RPMI8226 (cell line): Measurements from ENCODE around the gene GUCY1A1.

Source experiments
- DNase-seq: peaks from one replicate; pipeline ENCODE4 v3.0.0-alpha.2; 2015

GUCY1A1 gene

DNA sequence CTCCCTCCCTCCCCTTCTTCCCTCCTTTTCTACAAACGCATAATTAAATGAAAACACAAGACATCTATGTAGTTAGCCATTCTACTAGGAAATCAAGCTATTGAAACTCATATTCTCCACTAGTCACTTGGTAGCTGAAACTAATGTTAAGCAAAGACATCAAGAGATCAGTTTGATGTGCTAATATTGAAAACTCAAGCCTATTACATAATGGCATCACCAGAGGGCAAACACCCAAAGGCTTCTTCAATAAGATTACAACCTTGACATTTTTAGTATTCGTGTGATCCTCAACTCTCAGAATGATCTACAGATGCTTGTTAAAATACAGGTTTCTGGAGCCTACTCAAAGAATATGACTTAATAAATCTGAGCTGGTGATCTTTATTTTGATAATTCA, 6.2 kb upstream of the GUCY1A1 start:
- no peak for DNase-seq

DNA sequence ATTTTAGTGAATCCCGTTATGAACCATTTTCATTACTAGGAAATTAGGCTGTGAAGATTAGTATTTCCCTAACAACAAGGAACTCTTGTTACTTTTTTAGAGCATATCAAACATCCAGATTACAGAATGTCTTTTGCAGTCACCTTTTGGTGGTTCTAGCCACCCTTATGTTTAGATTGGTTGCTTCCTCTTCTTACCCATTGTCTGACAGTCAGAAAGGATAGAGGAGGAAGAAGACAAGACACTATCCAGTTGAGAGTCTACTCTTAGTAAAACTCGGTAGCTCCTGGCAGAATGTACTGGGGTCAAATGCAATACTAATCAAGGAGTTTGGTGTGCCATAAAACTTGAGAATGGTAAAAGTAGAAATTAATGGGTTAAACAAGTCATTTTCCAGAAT, 1.6 kb upstream of the GUCY1A1 start:
- DNase-seq, result no peak

DNA sequence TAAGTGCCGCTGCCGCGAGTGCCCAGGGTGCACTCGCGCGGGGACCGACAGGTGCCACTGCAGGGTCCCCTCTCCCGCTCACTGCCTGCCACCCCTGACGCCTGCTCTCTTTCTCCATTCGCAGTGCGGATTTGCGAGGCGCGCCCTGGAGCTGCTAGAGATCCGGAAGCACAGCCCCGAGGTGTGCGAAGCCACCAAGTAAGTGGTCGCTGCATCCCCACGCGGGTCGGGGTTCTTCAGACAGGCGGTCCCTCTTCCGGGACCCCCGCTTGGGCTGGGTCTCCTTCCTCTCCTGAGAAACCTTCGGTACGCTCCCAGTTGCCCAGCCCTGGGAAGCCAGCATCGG, 547 bp downstream of the GUCY1A1 start:
- DNase-seq, result no peak

DNA sequence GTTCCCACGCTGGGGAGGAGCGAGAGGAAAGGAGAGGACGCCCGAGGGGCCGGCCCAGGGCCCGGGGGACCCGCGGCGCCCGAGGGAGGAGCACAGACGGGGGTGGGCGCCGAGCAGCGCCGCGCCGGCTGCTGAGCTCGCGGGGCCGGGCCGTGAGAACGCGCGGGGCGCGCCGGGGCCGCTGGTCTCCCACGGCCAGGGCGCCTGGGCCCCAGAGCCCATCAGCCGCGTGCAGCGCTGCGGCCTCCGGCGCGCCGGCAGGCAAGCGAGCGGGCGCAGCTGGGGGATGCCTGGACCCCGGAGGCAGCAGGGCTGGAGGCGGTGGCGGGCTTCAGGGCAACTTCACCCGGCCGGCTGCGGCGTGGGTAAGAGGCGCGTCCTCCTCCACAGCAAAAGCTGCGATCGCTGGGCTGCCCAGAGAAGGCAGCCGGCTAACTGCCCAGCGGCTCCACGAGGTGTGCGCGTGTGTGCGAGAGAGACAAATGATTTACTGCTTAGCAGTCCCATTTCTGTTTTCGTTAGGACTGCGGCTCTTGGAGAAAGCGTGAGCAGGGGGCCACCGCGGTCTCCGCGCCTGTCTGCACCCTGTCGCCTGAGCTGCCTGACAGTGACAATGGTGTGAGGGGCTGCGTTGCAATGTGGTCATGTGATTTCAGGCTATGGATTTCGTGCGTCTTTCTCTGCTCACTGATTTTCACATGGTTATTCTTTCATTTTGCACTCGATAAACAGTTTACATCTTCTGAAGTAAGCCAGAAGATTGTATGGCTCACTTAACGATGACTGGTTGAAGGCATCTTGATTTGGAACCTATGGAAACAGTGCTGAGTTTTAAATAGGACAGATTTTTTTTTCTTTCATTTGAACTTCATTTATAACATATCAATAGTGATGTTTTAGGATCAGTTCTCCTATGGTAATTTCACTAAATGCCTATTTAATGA, 1.2 kb downstream of the GUCY1A1 start:
- peak; percentile 33 for DNase-seq

DNA sequence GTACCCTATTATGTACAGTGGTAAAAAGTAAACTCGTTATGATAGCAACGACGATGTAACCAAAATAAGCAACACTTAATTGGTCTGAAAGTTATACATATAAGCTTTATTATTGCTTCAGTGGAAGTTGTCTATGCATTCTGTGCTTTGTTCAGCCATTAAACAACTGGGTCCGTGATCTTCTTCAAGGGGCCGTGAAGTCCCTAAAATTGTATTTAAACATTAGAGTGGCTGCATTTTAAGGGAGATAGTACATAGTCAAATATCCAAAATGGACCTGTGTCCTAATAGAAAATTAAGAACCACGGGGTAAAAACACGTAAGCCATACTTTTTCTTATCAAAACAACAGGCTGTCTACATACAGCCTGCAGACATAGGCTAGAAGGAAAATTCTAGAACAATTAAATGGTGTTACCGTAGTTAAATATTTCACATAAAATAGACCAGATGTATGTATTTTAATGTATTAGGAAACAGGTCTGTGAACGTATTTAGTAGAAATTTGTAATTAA, 2.1 kb downstream of the GUCY1A1 start:
- no peak for DNase-seq

DNA sequence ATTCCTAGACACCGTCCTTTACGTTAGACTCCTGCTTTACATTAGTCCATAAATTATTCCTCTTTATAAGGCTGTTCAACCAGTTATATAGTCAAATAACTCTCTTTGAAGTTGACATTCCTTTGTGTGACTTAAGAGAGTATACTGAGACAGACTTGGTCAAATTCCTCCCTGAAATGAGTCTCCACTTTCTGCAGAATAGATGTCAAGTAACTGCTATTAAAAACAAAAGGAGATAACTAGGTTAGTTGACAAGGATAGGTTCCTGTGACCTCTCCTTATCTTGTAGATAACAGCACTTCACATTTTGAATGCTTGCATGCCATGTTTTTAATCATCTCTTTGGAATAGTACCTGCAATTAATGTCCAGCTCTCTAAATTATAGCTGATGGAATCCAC, 5.7 kb downstream of the GUCY1A1 start:
- no peak for DNase-seq

DNA sequence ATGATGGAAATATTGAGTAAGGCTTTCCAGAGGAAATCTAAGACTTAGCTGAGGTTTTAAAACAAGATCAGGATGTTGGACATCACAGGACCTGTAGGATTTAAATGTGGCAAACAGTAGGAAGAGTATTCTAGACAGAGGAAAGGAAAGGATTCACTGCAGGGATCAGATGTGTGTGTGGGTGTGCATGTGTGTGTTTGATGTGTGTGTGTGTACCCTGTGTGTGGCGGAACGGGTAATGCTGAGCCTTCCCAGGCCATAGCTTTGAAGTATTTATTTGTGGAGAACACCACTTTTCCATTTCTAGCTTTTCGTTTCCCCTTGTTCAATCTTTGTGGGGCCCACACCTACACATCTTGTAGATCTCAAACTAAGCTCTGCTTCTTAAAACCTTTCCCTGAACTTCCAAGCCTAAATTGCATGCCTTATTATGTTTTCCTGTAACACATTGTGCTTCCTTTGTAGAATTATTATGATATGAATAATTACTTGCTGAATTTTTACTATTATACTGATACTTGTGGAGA, 6.9 kb downstream of the GUCY1A1 start:
- no peak for DNase-seq

DNA sequence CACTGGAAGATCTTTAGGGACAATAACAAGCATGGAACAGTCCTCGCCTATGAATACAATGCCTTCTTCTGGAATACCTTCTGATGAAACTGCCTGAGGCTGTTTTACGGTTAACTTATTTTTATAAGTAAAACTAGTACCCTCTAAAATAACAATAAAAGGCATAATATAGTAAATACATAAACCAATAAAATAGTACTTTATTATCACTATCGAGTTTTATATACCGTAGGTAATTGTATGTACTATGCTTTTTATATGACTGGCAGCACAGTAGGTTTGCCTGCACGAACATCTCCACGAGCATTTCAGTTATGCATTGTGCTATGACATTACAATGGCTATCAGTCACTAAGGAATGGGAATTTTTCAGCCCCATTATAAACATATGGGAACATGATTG, 8.0 kb downstream of the GUCY1A1 start:
- DNase-seq, result no peak

DNA sequence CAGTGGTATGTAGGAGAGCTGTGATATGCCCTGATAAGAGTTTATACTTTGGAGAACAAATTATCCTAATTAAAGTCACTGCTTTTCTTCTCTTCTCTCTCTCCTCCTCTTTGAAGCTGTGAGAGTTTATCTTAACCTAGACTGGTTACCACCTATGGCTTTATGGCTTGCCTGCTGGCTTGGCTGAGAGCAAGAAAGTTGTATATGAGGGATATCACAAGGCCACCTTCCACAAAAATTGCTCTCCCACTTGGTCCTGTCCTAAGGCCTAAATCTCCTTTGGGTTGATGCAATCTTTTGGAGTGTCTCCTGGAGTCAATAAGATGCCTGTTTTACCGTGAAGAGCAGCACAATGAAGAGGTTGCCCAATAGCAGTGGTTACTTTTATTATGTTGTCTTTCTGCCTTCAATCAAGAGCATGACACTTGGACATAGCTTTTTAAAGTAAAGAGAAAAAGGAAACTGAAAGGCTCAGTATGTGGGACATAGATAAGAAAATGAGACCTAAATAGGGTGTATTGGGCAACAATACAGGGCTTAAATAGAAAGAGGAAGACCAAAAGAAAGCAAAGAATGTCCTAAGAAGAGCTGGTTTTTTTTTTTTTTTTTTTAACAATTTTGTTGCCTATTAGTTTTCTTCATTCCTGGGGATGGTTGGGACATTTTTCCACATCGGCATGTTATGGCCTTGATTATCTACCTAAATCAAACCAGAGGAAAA, 9.2 kb downstream of the GUCY1A1 start:
- DNase-seq, result no peak

DNA sequence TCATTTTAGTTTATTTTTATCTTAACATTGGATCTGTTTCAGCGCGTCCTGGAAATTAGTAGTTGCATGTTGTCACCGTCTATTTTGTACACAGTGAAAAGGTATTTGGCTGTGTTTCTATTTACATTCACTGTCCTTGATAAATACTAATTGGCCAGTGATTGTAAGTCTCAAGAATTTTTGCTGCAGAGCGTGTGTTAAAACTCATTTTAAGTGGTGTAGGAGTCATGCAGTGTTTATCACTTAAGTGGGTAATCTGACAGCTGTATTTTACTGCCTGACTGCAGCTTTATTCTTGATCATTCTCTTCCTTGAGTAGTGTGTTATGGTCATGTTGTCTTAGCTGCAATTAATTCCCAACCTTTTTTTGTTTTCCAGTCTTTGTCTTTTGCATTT, 9.8 kb downstream of the GUCY1A1 start:
- no peak for DNase-seq

DNA sequence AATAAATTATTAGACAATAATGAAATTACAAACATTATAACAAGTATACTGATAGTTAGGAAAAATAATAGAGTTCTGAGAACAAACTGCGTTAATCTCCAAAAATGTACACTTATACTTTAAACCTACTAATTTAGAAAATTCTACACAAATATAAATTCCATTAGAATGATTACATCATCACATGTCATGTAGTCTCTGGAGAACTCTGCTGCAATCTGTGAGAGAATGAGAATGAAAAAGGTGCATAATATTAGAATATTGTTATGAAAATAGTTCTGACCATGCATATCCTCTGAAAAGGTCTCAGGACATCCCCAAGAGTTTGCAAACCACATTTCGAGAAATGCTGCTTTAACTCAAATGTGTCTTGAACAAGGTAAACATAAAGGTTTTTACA, 11.4 kb downstream of the GUCY1A1 start:
- DNase-seq, result no peak

DNA sequence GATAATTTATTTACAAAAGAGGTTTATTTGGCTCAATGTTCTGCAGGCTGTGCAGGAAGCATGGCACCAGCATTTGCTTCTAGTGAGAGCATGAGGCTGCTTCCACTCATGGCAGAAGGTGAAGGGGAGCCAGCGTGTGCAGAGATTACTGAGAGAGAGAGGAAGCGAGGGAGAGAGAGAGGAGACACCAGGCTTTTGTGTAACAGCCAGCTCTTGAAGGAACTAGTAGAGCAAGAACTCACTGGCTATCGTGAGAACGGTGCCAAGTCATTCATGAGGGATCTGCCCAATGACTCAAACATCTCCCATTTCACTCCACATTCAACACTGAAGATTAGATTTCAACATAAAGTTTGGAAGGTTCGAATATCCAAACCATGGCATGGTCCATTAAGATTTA, 12.7 kb downstream of the GUCY1A1 start:
- no peak for DNase-seq

DNA sequence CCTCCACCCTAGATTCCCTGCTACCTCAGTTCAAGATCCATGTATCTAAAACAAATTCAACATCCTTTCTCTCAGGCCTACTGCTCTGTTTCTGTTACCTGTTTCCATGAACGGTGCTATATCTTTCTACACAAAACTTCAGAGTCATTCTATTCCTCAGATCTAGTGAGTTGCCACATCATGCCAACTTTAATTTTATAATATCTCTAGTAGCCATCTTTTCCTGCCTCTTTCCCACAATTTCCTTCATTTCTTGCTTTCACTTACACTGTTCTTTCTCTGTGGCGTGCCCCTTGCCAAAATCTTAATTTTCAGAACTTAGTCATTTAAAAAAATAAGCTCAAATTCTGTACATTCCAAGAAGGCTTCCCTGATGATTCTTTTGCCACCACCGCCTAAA, 15.2 kb downstream of the GUCY1A1 start:
- no peak for DNase-seq

DNA sequence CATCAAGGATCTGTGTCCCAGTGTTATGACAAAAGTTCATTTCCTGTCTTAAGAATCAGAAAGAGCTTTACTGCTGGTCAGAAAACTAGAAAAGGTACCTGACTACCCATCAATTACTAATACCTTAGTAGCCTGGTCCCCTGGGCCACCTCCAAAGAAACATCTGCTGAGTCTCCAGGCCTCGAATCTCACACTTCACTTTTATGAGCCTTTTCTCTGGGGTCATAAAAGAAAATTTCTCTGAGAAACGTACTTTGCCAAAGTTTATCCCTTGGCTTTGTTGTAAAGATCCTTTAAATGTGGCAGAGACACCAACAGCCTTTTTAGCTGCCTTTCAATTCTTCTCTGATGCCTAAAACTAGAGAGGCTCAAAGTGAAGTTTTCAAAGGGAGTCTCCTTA, 17.8 kb downstream of the GUCY1A1 start:
- no peak for DNase-seq

DNA sequence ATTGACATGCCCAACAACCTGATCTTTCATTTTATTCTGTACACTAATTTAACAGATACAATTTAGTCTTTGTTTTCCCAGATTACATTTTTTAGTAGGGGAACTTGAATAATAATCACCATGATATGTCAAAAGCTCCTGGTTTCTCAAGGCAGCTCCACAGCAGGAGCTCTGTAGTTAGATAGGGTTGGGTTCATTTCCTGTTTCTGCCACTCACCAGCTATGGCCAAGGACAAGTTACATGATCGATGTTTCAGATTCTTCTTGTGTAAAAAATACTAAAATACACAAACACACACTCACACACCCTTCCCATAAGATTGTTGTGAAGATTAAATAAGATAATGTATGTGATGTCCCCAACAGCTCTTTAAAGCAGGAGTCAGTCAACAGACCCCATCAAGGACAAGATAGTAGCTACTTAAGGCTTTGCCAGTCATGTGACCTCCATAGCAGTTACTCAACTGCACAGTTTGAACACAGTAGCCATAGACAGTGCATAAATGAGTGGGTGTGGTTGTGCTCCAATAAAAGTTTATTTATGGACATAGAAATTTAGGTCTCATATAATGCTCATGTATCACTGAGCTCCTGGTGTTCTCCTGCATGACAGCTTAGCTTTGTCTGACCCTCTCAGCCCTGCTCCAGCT, 18.4 kb downstream of the GUCY1A1 start:
- no peak for DNase-seq

DNA sequence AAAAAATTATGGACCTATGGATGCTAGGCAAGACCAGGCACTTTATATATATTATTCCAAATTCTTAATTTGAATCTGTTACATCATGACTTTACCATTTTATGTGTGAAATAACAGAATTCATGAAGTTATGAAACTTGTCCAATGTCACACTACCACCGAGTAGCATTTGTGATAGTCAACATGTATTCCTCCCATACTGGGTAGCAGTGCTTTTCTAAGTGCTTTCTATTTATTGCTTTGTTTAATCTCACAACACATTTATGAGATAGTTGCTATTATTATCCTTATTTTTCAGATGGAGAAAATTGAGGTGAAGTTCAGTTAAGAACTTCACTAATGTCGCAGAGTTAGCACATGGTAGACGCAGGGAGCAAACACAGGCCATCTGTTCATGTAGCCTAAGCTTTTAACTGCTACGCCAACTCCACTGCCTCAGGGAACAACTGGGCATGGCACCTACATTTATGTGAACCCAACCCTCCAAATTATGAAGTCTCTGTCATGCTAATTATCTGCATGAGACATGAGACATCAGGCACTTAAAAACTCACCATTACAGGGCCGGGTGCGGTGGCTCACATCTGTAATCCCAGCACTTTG, 20.8 kb downstream of the GUCY1A1 start:
- no peak for DNase-seq

DNA sequence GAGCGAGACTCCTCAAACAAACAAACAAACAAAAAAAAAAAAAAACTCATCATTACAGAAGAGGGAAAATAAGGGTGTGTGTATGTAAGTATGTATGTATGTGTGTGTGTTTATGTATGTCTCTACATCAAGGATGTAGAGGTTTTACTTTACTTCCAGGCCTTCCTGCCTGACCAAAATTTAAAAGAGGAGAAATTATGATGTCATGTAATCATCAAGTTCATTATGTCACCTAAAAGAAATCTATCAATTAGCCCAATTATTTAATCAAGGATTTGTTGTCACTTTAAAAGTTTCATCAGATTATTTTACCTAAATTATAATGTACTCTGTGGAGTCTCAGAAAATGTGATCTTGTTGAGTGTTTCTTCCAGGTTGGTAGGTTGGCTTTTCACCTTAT, 21.6 kb downstream of the GUCY1A1 start:
- no peak for DNase-seq

DNA sequence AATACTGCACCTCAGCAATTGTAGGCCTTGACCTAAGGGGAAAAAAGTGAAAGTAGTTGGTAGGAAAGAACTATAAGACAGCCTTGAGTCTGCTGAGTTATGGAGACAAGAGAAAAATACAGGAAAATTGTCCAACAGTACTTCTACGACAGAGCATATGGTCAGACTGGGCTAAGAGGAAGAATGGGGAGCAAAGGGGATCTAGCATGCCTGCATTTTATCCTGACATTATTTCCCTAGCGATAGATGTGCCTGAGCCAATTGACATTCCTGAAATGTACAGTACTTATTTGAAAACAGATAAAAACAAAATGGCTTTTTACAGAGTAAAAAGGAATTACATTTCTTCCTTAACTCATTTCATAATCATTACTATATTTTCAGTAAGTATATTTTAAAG, 22.2 kb downstream of the GUCY1A1 start:
- no peak for DNase-seq

DNA sequence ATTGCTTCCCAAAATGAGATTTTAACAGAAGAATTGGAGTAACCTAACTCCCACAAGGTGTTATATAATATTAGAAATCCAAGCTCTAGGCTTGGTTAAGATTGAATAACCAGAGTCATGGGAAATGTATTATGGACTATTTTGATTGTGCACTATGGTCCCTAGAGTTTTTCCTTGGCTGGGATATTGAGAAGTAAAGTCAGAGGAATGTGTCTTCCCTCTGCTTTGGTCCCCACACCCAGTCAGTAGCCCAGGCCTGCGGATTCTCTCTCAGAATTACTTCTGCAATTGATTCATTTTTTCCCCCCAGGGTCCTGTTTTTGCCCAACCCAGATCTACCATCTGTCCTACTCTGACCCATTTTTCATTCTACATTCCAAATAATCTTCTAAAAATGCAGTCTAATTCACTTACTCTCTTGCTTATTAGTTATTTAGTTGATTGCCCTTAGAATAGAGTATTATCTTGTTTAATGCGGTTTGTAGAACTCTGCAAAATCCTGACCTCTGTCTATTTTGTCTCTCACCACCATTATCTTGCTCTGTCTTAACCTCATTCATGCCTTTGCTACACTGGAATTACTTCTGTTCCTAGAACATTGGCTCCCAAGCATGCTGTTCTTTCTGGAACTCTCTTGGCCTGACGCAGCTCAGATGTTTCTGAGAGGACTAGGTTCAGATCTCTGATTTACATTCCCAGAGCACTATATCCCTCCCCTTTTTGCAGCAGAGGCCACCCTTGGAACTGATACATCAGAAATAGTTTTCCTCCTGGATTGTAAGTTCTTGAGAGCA, 23.6 kb downstream of the GUCY1A1 start:
- no peak for DNase-seq

DNA sequence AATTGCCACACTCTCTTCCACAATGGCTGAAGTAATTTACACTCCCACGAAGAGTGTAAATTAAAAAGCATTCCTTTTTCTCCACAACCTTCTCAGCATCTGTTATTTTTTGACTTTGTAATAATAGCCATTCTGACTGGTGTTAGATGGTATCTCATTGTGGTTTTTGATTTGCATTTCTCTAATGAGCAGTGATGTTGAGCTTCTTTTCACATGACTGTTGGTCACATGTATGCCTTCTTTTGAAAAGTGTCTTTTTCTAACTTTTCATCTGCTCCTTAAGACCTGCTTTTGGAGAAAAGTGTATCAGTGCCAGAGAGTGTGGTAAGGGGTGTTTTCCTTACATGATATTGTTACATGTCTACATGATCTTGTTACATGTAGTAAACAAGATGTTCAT, 25.7 kb downstream of the GUCY1A1 start:
- no peak for DNase-seq

DNA sequence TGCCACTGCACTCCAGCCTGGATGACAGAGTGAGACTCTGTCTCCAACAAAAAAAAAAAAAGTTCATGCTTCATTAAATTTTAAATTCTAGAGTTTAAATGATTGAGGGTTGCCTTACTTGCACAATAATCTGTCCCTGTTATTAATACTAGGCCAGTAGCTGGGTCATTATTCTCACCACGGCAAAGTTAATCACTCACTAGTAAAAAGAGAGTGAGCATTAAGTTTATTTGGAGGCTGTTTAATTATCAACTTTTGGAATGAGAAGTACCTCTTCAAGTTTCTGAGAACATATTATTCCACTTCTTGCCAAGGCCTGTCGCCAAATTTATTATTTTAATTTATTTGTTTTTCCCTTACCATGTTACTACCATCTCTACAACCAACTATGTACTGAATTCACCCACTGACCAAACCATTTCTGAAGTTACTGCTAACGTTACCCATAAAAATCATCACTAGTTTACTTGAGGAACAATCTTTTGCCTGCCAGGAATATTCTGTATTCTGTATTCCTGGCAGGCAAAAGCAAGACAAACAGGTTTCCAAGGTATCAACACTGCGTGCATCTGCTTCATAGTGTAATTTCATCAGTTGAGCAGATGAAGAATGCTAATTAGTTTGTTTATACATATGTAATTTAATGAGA, 26.5 kb downstream of the GUCY1A1 start:
- no peak for DNase-seq
